ENCODE data around the gene ZBTB17.

ZBTB17 gene

GRCh38 chr1:15959827-15960446, 16.0 kb downstream of the ZBTB17 start:
- DNase-seq = no peak

GRCh38 chr1:15959424-15959823, 16.5 kb downstream of the ZBTB17 start:
- no peak for DNase-seq

- DNase-seq = no peak
These were observed 17.1 kb downstream of the ZBTB17 start for GRCh38 chr1:15958793-15959192.

- no peak for DNase-seq
These were observed 17.8 kb downstream of the ZBTB17 start for GRCh38 chr1:15958111-15958510.

GRCh38 chr1:15957221-15958095, 18.4 kb downstream of the ZBTB17 start:
- no peak for DNase-seq

- DNase-seq = no peak
These were observed 19.8 kb downstream of the ZBTB17 start for GRCh38 chr1:15956150-15956549.

- DNase-seq = no peak
These were observed 20.3 kb downstream of the ZBTB17 start for GRCh38 chr1:15955552-15955951.

- no peak for DNase-seq
These were observed 21.6 kb downstream of the ZBTB17 start for GRCh38 chr1:15954316-15954715.

- DNase-seq = peak; percentile 98
These were observed 22.1 kb downstream of the ZBTB17 start for GRCh38 chr1:15953791-15954241.

GRCh38 chr1:15953294-15953771, 22.6 kb downstream of the ZBTB17 start:
- no peak for DNase-seq

- DNase-seq = no peak
These were observed 23.3 kb downstream of the ZBTB17 start for GRCh38 chr1:15952317-15953258.

- DNase-seq = no peak
These were observed 24.4 kb downstream of the ZBTB17 start for GRCh38 chr1:15951341-15952153.

- DNase-seq = no peak
These were observed 25.1 kb downstream of the ZBTB17 start for GRCh38 chr1:15950763-15951295.

GRCh38 chr1:15950302-15950701, 25.6 kb downstream of the ZBTB17 start:
- DNase-seq = no peak

GRCh38 chr1:15949453-15950245, 26.3 kb downstream of the ZBTB17 start:
- no peak for DNase-seq

- DNase-seq = peak; percentile 10
These were observed 27.1 kb downstream of the ZBTB17 start for GRCh38 chr1:15948595-15949452.

GRCh38 chr1:15948091-15948591, 27.8 kb downstream of the ZBTB17 start:
- no peak for DNase-seq

- no peak for DNase-seq
These were observed 28.4 kb downstream of the ZBTB17 start for GRCh38 chr1:15947382-15948090.
